SU-DHL-6 (cell line): Measurements from ENCODE around the gene SCFD2.

ENCODE experiments used
- H2AFZ ChIP-seq: fragments of 200-600 bp; sonication (generic); 2 replicates; pipeline ENCODE4 v1.6.1; 2014; ENCODE audit warnings: low read depth, mild to moderate bottlenecking, moderate library complexity, mixed read lengths, antibody characterized with exemption, low read length; ENCODE audit not compliant: severe bottlenecking
- H3F3A ChIP-seq: fragments of 200-600 bp; shearing (Covaris generic); 2 replicates; pipeline ENCODE4 v1.6.0; 2016; ENCODE audit warnings: antibody characterized with exemption, mild to moderate bottlenecking; ENCODE audit not compliant: insufficient read depth
- H3K27ac ChIP-seq: fragments of 200-600 bp; sonication (generic); 2 replicates; pipeline ENCODE4 v1.5.1; 2016; ENCODE audit warnings: low read depth, mild to moderate bottlenecking, low read length, moderate library complexity, mixed read lengths
- H3K27me3 ChIP-seq: fragments of 200-600 bp; sonication (generic), shearing (Covaris generic); 2 replicates; pipeline ENCODE4 v1.6.0; 2014; ENCODE audit warnings: mild to moderate bottlenecking, low read length
- H3K36me3 ChIP-seq: fragments of 200-600 bp; sonication (generic); 2 replicates; pipeline ENCODE4 v1.6.1; 2014; ENCODE audit warnings: mild to moderate bottlenecking, low read length, mixed read lengths
- H3K4me2 ChIP-seq: fragments of 300-600, 200-600 bp; shearing (Covaris generic), sonication (generic); 2 replicates; pipeline ENCODE4 v1.6.0; 2014; ENCODE audit warnings: low read length, low read depth, mild to moderate bottlenecking; ENCODE audit not compliant: poor library complexity, severe bottlenecking
- H3K4me3 ChIP-seq: fragments of 200-600 bp; sonication (generic); 2 replicates; pipeline ENCODE4 v1.5.1; 2014; ENCODE audit warnings: antibody characterized with exemption, low read length, mild to moderate bottlenecking, mixed read lengths; ENCODE audit not compliant: insufficient read depth, poor library complexity, severe bottlenecking
- H3K79me2 ChIP-seq: fragments of 200-600 bp; sonication (generic); 2 replicates; pipeline ENCODE4 v1.6.1; 2014; ENCODE audit warnings: mild to moderate bottlenecking, low read length, moderate library complexity; ENCODE audit not compliant: insufficient read depth
- H3K9ac ChIP-seq: fragments of 200-600 bp; sonication (generic); 2 replicates; pipeline ENCODE4 v1.7.0; 2014; ENCODE audit warnings: mild to moderate bottlenecking, low read length
- H3K9me2 ChIP-seq: fragments of 200-600 bp; sonication (generic); replicated peaks from 2 replicates; pipeline ENCODE4 v1.6.1; 2014; ENCODE audit warnings: low read length; ENCODE audit not compliant: insufficient read depth
- H3K9me3 ChIP-seq: fragments of 200-600 bp; sonication (generic); 2 replicates; pipeline ENCODE4 v1.6.1; 2014; ENCODE audit warnings: low read length, mixed read lengths; ENCODE audit not compliant: insufficient read depth
- H4K20me1 ChIP-seq: fragments of 200-600 bp; sonication (generic); 2 replicates; pipeline ENCODE4 v1.6.1; 2014; ENCODE audit warnings: low read depth, mild to moderate bottlenecking, antibody characterized with exemption, low read length, moderate library complexity, mixed read lengths
- CTCF ChIP-seq: fragments of 200-600 bp; sonication (generic); IDR thresholded peaks from one replicate; pipeline ENCODE4 v1.5.1; 2017; ENCODE audit warnings: antibody characterized with exemption, mild to moderate bottlenecking, low read length, moderate library complexity; ENCODE audit not compliant: insufficient read depth, poor library complexity, severe bottlenecking
- EZH2phosphoT487 ChIP-seq: fragments of 200-600 bp; sonication (generic), shearing (Covaris generic); conservative IDR thresholded peaks from 2 replicates; pipeline ENCODE4 v1.6.1; 2018; ENCODE audit warnings: mild to moderate bottlenecking, antibody characterized with exemption, low read length, moderate library complexity, mixed read lengths

SCFD2 gene

DNA sequence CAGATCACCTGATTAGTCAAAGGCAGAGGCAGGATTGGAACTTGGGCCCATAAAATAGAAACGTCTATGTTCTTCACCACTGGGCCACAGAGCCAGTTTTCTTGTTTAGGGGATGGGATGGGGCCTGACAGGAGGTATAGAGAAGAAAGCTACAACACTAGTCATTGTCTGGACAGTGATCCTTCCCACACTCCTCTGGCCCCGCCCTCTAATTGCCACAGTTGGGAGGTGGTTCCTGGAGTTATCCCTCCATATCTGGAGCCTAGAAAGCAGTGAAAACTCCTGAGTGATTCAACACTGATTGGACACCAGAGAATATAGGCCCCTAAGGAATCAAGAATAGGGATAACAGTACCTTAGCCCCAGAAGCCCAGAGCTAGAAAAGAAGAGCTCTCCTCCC lies 480.9 kb downstream of the SCFD2 start:
- no peaks in the 10 kb centered on the region for H3F3A ChIP-seq
- no peaks in the 10 kb centered on the region for H3K9me2 ChIP-seq
- H3K79me2 ChIP-seq, result no peaks in the 10 kb centered on the region
- H2AFZ ChIP-seq, result no peak overlapping the region
- no peaks in the 10 kb centered on the region for H3K36me3 ChIP-seq
- no peaks in the 10 kb centered on the region for H4K20me1 ChIP-seq
- H3K4me3 ChIP-seq, result no peak overlapping the region
- no peak overlapping the region for H3K9ac ChIP-seq
- no peak overlapping the region for H3K27ac ChIP-seq
- H3K9me3 ChIP-seq, result no peaks in the 10 kb centered on the region
- no peaks in the 10 kb centered on the region for H3K27me3 ChIP-seq
- TF ChIP-seq CTCF, result no peak
- no peak for TF ChIP-seq EZH2phosphoT487
- H3K4me2 ChIP-seq, result no peak overlapping the region

DNA sequence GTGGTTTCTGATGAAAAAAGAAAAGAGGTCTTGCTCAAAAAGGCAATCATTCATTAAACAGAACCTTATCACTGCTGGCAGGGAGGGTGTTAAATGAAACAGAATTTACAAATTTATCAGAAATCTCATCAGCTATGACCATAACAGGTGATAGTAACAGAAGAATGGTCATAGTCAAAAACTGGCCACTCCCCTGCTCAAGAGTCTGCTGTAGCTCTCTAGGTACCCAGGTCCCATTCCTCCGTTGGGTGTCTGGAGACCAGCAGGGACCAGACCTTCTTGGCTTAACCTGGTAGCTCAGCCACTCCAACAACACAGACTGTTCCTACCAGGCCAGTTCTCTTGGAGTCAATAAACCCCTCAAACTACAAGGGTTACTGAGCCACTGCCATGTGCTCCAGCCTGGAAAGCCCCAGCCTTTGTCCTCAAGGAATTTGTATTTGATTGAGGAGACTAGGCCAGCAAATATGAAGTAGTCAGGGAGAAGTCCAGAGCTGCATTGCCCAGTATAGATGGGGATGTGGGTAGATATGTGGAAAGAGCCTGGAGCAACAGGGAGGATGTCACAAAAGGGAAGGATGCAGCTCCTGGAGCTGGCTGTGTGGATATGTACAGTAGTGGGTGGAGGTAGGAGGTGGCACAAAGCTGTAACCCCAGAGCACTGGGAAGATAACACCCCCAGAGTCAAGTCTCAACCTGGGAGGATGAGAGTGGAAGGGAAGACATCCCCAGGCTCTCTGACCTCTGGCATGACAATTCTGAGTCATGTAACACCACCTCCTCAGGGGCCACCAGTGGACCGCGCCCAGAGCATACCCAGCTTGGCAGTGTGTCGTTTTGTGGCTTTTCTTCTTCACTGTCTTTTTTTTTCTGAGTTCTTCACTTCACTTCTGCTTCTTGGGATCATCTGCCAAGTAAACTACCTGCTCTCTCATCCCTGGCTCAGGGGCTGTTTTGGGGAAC lies 481.9 kb downstream of the SCFD2 start:
- Histone ChIP-seq H3K79me2 (no peaks in the 10 kb centered on the region), H3K4me3 (no peak overlapping the region), H3K4me2 (no peak overlapping the region), H3K9me2 (no peaks in the 10 kb centered on the region), H2AFZ (no peak overlapping the region), H3K27ac (no peak overlapping the region), H3K9me3 (no peaks in the 10 kb centered on the region), H3K27me3 (no peaks in the 10 kb centered on the region), H3K9ac (no peak overlapping the region), H4K20me1 (no peaks in the 10 kb centered on the region), H3F3A (no peaks in the 10 kb centered on the region), H3K36me3 (no peaks in the 10 kb centered on the region)
- TF ChIP-seq CTCF (no peak), EZH2phosphoT487 (no peak)

DNA sequence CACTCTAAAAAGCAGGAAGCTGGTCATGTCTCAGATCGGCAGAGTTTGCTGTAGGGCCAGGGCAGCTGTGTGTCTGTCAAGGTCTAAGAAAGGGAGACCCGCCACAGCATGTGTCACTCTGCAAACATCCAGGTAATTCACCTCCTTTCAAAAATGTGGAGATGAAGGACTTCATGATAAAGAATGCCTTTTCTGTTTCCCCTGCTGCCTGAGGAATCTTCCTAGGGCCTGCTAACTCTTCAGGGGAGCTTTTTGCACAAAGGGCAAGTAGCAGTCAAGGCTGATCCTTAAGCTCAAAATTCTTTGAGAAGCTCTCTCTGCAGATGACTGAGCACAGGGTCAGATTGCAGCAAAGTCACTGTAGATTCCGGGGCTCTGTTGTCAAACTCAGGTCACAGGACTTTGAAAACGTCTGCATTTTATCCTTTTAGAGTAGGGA lies 482.7 kb downstream of the SCFD2 start:
- Histone ChIP-seq H3K27me3 (no peaks in the 10 kb centered on the region), H3K9me3 (no peaks in the 10 kb centered on the region), H3K9ac (no peak overlapping the region), H3F3A (no peaks in the 10 kb centered on the region), H2AFZ (no peak overlapping the region), H3K79me2 (no peaks in the 10 kb centered on the region), H3K27ac (no peak overlapping the region), H3K4me2 (no peak overlapping the region), H3K9me2 (no peaks in the 10 kb centered on the region), H3K4me3 (no peak overlapping the region), H3K36me3 (no peaks in the 10 kb centered on the region), H4K20me1 (no peaks in the 10 kb centered on the region)
- no peak for TF ChIP-seq CTCF
- TF ChIP-seq EZH2phosphoT487, result no peak
